ENCODE measurements around the gene CCDC110. TPM values are rescaled to one million over a fixed set of nuclear protein-coding genes. Genes with fewer than 3 reads are reported as not detected.
A peak's percentile ranks its signal among the peaks of the same experiment; 100 is the strongest.

CCDC110 gene
- total RNA-seq, 4 donors from 2014 or later = 0.29 to 2.6 (median 2.1) TPM; not detected in 1

GRCh38 chr4:185399466-185399865 lies 72.1 kb downstream of the CCDC110 start:
- Histone ChIP-seq H3K27ac (no peak overlapping the region), H3K36me3 (no peaks in the 10 kb centered on the region), H3K9me3 (no peaks in the 10 kb centered on the region), H3K27me3 (no peaks in the 10 kb centered on the region), H3K4me3 (no peak overlapping the region), H3K4me1 (no peaks in the 10 kb centered on the region)
- DNase-seq = no peak
- TF ChIP-seq POLR2A (IDR thresholded peaks at IDR 0.05) (no peak), CTCF (IDR thresholded peaks at IDR 0.05) (no peak)
- intact Hi-C loops (cut with DNase I; ENCODE audit: low total_unique reads) = no loop called here

GRCh38 chr4:185398618-185399017 lies 72.9 kb downstream of the CCDC110 start:
- no peak for TF ChIP-seq POLR2A (IDR thresholded peaks at IDR 0.05)
- no peak for TF ChIP-seq CTCF (IDR thresholded peaks at IDR 0.05)
- Histone ChIP-seq H3K36me3 (no peaks in the 10 kb centered on the region), H3K4me3 (no peak overlapping the region), H3K9me3 (no peaks in the 10 kb centered on the region), H3K4me1 (no peaks in the 10 kb centered on the region), H3K27ac (no peak overlapping the region), H3K27me3 (no peaks in the 10 kb centered on the region)
- no peak for DNase-seq
- intact Hi-C loops (cut with DNase I; ENCODE audit: low total_unique reads) = no loop called here

- intact Hi-C loops (cut with DNase I; ENCODE audit: low total_unique reads) = no loop called here
- Histone ChIP-seq H3K4me3 (peak within 1 kb of the TSS; percentile 82 to 92), H3K9me3 (no peaks in the 10 kb centered on the region), H3K36me3 (no peaks in the 10 kb centered on the region), H3K27ac (peak within 1 kb of the TSS; percentile 98 to 99), H3K4me1 (no peaks in the 10 kb centered on the region), H3K27me3 (no peaks in the 10 kb centered on the region)
- TF ChIP-seq POLR2A (IDR thresholded peaks at IDR 0.05) (peak in 1 of 2 donors; percentile 16), CTCF (IDR thresholded peaks at IDR 0.05) (peak in 1 of 4 experiments; percentile 11)
- DNase-seq = no peak
These were observed 74.7 kb downstream of the CCDC110 start, which contains the start of gene ANKRD37 for GRCh38 chr4:185396724-185397385. TSS of gene ANKRD37 (plus strand) at chr4:185396841. CDS start at chr4:185396924, 83 bp downstream.

GRCh38 chr4:185395956-185396723 lies 75.4 kb downstream of the CCDC110 start:
- no peaks in the 10 kb centered on the region for H3K27me3 ChIP-seq
- H3K27ac ChIP-seq = peak overlapping the region; percentile 98 to 99
- peak in 1 of 4 experiments; percentile 8 for TF ChIP-seq CTCF (IDR thresholded peaks at IDR 0.05)
- TF ChIP-seq POLR2A (IDR thresholded peaks at IDR 0.05) = peak; percentile 89
- H3K36me3 ChIP-seq = no peaks in the 10 kb centered on the region
- H3K9me3 ChIP-seq = no peaks in the 10 kb centered on the region
- peak overlapping the region; percentile 82 to 92 for H3K4me3 ChIP-seq
- H3K4me1 ChIP-seq = no peaks in the 10 kb centered on the region
- DNase-seq = peak; percentile 95 to 98
- intact Hi-C loops (cut with DNase I; ENCODE audit: low total_unique reads) = no loop called here
